SK-N-SH (cell line): ENCODE measurements around the gene DPM2.

ENCODE experiments used
- CHD2 ChIP-seq: fragments of 150-350 bp; IDR thresholded peaks from 2 replicates; pipeline ENCODE4 v1.6.1; 2018; ENCODE audit warnings: low read length; ENCODE audit not compliant: partially characterized antibody
- ELF1 ChIP-seq: IDR thresholded peaks from 2 replicates; pipeline ENCODE4 v1.4.0; 2012
- EZH2phosphoT487 ChIP-seq: fragments of 200-600 bp; sonication (generic); IDR thresholded peaks from 2 replicates; pipeline ENCODE4 v1.6.1; 2017; ENCODE audit warnings: low read depth, mixed run types, mild to moderate bottlenecking, antibody characterized with exemption, moderate library complexity, borderline replicate concordance
- FOXM1 ChIP-seq: IDR thresholded peaks from 2 replicates; pipeline ENCODE4 v1.4.0; 2012; ENCODE audit warnings: low read depth, mild to moderate bottlenecking
- GABPA ChIP-seq: IDR thresholded peaks from 2 replicates; pipeline ENCODE4 v1.4.0; 2012; ENCODE audit warnings: low read depth, mild to moderate bottlenecking
- JUND ChIP-seq: IDR thresholded peaks from 2 replicates; pipeline ENCODE4 v1.4.0; 2012
- MXI1 ChIP-seq: IDR thresholded peaks from 2 replicates; pipeline ENCODE4 v1.6.1; 2012; ENCODE audit warnings: mild to moderate bottlenecking, low read depth, low read length, improper control_type of control experiment
- RAD21 ChIP-seq: IDR thresholded peaks from 2 replicates; pipeline ENCODE4 v1.6.1; 2012; ENCODE audit warnings: mild to moderate bottlenecking, low read length
- RFX5 ChIP-seq: IDR thresholded peaks from 2 replicates; pipeline ENCODE4 v1.6.1; 2012; ENCODE audit warnings: mild to moderate bottlenecking, improper control_type of control experiment, low read length
- TF ChIP-seq, protein P1 (sequence below): fragments of 200-600 bp; sonication (generic); IDR thresholded peaks from 2 replicates; pipeline ENCODE4 v1.6.1; 2017; ENCODE audit warnings: antibody characterized with exemption, mild to moderate bottlenecking, moderate library complexity
- TF ChIP-seq, protein P2 (sequence below): IDR thresholded peaks from 2 replicates; pipeline ENCODE4 v1.4.0; 2012; ENCODE audit warnings: low read depth
- TF ChIP-seq, protein P3 (sequence below): IDR thresholded peaks from 2 replicates; pipeline ENCODE4 v1.6.1; 2012; ENCODE audit warnings: mild to moderate bottlenecking, low read depth, low read length, moderate library complexity

DNA sequence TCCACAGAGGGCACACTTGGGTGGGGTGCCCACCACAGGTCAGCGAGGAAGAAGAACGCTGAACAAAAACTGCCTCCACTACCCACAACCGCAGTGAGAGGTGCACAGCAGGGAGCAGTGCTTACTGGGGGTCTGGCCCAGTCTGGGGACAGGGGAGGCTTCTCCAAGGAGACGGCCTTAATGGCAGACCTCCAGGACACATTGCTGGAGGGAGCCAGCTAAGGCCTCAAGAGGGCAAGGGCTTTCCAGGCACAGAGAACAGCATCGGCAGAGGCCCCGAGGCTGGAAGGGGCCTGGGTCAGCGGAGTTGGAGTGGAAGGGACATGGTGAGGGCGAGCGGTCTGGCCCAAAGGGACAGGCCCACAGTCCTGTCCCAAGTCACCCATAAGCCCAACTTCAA, 8.3 kb upstream of the DPM2 start:
- TF ChIP-seq, protein P1, sequence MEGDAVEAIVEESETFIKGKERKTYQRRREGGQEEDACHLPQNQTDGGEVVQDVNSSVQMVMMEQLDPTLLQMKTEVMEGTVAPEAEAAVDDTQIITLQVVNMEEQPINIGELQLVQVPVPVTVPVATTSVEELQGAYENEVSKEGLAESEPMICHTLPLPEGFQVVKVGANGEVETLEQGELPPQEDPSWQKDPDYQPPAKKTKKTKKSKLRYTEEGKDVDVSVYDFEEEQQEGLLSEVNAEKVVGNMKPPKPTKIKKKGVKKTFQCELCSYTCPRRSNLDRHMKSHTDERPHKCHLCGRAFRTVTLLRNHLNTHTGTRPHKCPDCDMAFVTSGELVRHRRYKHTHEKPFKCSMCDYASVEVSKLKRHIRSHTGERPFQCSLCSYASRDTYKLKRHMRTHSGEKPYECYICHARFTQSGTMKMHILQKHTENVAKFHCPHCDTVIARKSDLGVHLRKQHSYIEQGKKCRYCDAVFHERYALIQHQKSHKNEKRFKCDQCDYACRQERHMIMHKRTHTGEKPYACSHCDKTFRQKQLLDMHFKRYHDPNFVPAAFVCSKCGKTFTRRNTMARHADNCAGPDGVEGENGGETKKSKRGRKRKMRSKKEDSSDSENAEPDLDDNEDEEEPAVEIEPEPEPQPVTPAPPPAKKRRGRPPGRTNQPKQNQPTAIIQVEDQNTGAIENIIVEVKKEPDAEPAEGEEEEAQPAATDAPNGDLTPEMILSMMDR = no peak
- TF ChIP-seq MXI1 (no peak), CHD2 (no peak), GABPA (no peak), RFX5 (no peak), JUND (no peak), FOXM1 (no peak), EZH2phosphoT487 (no peak), RAD21 (no peak), ELF1 (no peak)
- TF ChIP-seq, protein P2, sequence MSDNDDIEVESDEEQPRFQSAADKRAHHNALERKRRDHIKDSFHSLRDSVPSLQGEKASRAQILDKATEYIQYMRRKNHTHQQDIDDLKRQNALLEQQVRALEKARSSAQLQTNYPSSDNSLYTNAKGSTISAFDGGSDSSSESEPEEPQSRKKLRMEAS = no peak
- TF ChIP-seq, protein P3, sequence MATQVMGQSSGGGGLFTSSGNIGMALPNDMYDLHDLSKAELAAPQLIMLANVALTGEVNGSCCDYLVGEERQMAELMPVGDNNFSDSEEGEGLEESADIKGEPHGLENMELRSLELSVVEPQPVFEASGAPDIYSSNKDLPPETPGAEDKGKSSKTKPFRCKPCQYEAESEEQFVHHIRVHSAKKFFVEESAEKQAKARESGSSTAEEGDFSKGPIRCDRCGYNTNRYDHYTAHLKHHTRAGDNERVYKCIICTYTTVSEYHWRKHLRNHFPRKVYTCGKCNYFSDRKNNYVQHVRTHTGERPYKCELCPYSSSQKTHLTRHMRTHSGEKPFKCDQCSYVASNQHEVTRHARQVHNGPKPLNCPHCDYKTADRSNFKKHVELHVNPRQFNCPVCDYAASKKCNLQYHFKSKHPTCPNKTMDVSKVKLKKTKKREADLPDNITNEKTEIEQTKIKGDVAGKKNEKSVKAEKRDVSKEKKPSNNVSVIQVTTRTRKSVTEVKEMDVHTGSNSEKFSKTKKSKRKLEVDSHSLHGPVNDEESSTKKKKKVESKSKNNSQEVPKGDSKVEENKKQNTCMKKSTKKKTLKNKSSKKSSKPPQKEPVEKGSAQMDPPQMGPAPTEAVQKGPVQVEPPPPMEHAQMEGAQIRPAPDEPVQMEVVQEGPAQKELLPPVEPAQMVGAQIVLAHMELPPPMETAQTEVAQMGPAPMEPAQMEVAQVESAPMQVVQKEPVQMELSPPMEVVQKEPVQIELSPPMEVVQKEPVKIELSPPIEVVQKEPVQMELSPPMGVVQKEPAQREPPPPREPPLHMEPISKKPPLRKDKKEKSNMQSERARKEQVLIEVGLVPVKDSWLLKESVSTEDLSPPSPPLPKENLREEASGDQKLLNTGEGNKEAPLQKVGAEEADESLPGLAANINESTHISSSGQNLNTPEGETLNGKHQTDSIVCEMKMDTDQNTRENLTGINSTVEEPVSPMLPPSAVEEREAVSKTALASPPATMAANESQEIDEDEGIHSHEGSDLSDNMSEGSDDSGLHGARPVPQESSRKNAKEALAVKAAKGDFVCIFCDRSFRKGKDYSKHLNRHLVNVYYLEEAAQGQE = no peak
